GM13976 (cell line): ENCODE results near the gene CKAP5.
A peak's percentile ranks its signal among the peaks of the same experiment; 100 is the strongest.

Source experiments
- DNase-seq: peaks from one replicate; pipeline ENCODE4 v3.0.0; 2012; ENCODE audit warnings: low spot score
- CTCF ChIP-seq: IDR thresholded peaks from 2 replicates; pipeline ENCODE4 v1.5.1; 2012; ENCODE audit warnings: borderline replicate concordance, mild to moderate bottlenecking; ENCODE audit not compliant: insufficient read depth; ENCODE audit errors: extremely low read depth, missing control alignments, control extremely low read depth
- in situ Hi-C: fragments of 300-500 bp; cut with MboI; formaldehyde crosslinking; loops from one replicate; pipeline ENCODE4 v1.12.0; 2022; ENCODE audit warnings: low sequenced_read_pairs, mixed read lengths, inconsistent platforms; ENCODE audit not compliant: unreplicated experiment

CKAP5 gene

GRCh38 chr11:46890665-46891064 lies 44.6 kb upstream of the CKAP5 start:
- no peak for DNase-seq
- no peak for TF ChIP-seq CTCF
- in situ Hi-C loops = no loop called here

DNA sequence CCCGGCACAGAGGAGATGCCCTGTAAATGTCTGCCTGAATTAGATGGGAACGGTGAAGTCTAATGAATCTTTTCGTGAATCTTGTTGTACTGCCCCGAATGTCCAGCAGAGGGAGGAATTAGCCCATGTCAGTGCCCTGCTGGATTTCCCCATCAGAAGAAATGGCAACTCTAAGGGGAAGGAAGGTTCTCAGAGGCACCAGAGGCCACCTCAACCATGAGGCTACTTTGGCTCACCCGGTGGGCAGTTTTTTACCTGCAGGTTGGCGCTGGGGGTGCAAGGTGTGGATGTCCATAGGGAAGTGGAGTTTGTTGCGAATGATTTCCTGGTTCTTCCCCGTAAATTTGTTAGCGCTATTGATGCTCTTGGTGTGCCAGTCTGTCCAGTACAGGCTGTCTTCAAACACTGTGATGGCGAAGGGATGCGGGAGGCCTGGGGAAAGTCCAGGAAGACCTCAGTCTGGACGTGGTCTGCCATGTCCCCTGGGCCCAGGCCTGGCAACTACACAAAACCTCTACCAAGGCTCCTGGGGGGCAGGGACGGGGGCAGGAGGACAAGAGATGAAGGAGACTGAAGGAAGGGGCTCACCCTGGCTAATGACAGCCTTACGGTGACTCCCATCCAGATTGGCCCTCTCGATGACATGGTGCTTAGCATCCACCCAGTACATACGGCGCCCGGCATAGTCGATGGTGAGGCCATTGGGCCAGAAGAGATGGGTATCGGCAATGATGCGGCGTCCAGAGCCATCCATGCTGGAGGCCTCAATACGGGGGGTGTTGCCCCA lies 43.8 kb upstream of the CKAP5 start:
- peak; percentile 84 for DNase-seq
- TF ChIP-seq CTCF = peak; percentile 65
- in situ Hi-C loops = no loop called here

- in situ Hi-C loops = no loop called here
- no peak for DNase-seq
- TF ChIP-seq CTCF = no peak
Measured at GRCh38 chr11:46889251-46889650, 43.2 kb upstream of the CKAP5 start.

GRCh38 chr11:46888636-46889035 lies 42.6 kb upstream of the CKAP5 start:
- DNase-seq = no peak
- in situ Hi-C loops = no loop called here
- TF ChIP-seq CTCF = no peak

- no peak for TF ChIP-seq CTCF
- in situ Hi-C loops = no loop called here
- DNase-seq = no peak
Measured at GRCh38 chr11:46886211-46886610, 40.1 kb upstream of the CKAP5 start.

GRCh38 chr11:46879056-46879585 lies 33.0 kb upstream of the CKAP5 start:
- no peak for TF ChIP-seq CTCF
- in situ Hi-C loops = no loop called here
- DNase-seq = no peak
